NCI-H526 (cell line): ENCODE results near the gene FAM20C.
"Not testable (repeated sequence)": the region's sequence is repeated elsewhere in the genome, so short reads cannot be mapped to it uniquely, and the experiment has no call there.

ENCODE experiments used
- DNase-seq, 2 experiments: peaks; one replicate each; lab custom pipeline; 2025; lab: John Stamatoyannopoulos, UW

The FAM20C gene

GRCh38 chr7:259751-260405 is 67.5 kb downstream of the FAM20C start:
- DNase-seq: no peak

- no peak for DNase-seq
These were observed 68.3 kb downstream of the FAM20C start for GRCh38 chr7:260441-261281.

GRCh38 chr7:261341-262250 is 69.2 kb downstream of the FAM20C start:
- no peak for DNase-seq

- DNase-seq: no peak
These were observed 69.8 kb downstream of the FAM20C start for GRCh38 chr7:262251-262572.

GRCh38 chr7:262631-263311 is 70.4 kb downstream of the FAM20C start:
- DNase-seq: not testable (repeated sequence)

GRCh38 chr7:263483-264351 is 71.3 kb downstream of the FAM20C start:
- DNase-seq: not testable (repeated sequence)

GRCh38 chr7:264541-265191 is 72.3 kb downstream of the FAM20C start:
- no peak for DNase-seq

- no peak for DNase-seq
These were observed 73.0 kb downstream of the FAM20C start for GRCh38 chr7:265192-265997.

- DNase-seq: no peak
These were observed 73.9 kb downstream of the FAM20C start for GRCh38 chr7:265998-266850.

- DNase-seq: peak; percentile 34 to 82
These were observed 74.8 kb downstream of the FAM20C start for GRCh38 chr7:266851-267840.

GRCh38 chr7:268991-269390 is 76.6 kb downstream of the FAM20C start:
- no peak for DNase-seq

GRCh38 chr7:269721-270120 is 77.3 kb downstream of the FAM20C start:
- DNase-seq: no peak

GRCh38 chr7:270351-270983 is 78.1 kb downstream of the FAM20C start:
- no peak for DNase-seq

GRCh38 chr7:271266-272107 is 79.1 kb downstream of the FAM20C start:
- DNase-seq: no peak

GRCh38 chr7:272108-272615 is 79.8 kb downstream of the FAM20C start:
- DNase-seq: no peak

GRCh38 chr7:272631-273030 is 80.3 kb downstream of the FAM20C start:
- DNase-seq: no peak
